NCI-H69 (cell line): ENCODE results near the gene PTPRN2.
"Not testable (repeated sequence)": the region's sequence is repeated elsewhere in the genome, so short reads cannot be mapped to it uniquely, and the experiment has no call there.

ENCODE experiments used
- DNase-seq: peaks from one replicate; lab custom pipeline; 2025; lab: John Stamatoyannopoulos, UW

PTPRN2 gene

DNA sequence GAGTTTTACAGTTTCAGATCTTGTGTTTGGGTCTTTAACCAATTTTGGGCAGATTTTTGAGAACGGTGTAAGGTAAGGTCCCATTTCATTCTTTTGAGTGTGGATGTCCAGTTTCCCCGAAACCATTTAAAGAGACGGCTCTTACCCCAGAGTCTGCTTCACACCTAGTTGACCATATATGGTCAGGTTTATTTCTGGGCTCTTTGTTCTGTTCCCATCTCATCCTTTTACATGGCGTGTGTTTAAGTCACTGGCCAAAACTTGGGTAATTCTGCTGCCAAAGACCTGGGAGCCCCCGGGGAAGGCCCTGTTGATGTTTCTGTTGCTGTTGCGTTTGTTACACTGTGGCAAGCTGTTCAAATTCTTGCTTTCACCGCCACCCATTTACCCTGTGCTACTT, 120.1 kb downstream of the PTPRN2 start:
- DNase-seq: no peak

DNA sequence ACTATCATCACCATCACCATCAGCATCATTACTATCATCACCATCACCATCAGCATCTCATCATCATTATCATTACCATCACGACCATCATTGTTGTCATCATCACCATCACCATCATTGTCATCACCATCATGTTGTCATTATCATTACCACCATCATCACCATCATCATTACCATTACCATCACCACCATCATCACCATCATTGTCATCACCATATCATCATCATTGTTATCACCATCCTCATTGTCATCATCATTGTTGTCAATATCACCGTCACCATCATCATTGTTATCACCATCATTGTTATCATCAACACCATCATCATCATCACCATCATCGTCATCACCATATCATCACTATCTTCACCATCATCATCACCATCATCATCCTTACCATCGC, 124.3 kb downstream of the PTPRN2 start:
- DNase-seq: no peak

DNA sequence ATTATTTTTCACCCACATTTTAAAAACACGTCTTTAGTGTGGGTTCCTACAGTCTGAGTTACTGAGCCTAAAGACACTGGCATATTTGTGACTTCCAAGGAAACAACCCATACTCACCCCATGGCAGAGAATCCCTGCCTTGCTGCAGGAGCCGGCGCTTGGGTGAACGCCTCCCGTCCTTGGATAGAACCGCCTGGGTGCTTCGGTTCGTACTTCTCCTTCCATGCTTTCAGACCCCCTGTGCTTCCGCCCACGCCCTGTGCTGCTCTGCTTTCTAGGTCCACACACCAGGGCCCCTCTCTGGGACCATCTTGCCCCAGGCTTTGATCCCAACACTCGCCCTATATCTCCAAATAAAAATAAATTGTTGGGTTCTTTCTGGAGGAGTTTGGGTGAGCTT, 125.8 kb downstream of the PTPRN2 start:
- DNase-seq: no peak

DNA sequence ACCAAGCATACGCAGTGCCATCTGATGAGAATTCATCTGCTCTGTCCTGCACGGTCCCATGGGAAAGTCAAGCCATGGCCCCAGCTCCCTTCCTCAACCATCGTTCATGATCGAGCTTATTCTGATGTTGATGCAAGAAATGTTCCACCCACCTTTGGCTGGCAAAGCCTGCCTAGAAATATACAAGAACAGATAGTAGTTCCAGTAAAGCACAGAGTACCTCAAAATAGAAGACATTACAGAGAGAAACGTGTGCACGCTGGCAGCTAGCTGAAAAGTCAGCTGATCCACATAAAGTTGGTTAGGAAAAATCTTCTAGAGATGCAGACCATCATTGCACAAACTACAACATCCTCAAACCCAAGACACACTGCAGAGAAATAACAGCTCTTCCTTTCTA, 127.0 kb downstream of the PTPRN2 start:
- no peak for DNase-seq

DNA sequence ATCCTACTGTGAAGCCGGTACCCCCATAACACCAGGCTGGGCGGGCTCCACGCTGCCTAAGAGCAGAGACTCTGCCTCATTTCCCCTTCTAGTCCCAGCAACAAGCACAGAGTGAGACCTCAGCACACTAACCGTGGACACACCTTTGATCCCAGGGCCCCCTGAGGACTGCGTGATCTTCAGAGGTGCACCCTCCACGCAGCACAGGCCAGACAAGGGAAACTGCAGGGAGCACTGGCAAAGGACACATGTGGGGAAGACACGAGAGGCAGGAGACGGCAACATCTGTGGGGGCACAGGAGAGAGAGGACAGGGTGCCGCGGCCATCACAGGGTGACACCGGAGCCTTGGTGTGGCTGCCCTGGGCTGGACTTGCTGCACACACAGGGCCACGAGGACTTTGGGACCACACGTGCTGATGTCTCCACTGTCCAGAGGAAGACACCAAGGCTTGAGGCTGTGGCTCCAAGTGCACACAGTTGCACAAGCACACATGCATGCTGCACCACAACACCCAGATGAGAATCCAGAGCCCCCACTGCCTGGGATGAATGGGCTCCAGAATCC, 128.8 kb downstream of the PTPRN2 start:
- no peak for DNase-seq

DNA sequence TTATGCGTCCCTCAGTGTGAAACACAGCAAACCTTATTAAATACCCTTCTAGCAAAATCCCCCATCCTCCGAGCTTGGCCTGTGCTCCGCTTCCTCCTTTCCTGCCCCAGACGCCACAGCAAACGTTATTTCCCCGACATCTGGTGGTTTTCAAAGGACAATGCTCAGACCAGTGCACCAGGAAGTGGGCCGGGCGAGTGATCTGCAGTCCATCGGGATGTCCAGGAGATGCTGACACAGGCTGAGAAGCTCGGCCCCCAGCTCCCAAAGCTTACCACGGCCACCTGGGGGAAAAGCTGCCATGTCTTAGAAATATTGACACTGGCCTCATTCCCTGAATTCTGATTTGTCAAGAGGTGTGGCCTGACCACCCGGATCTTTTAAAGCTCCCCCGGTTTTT, 129.5 kb downstream of the PTPRN2 start:
- no peak for DNase-seq

DNA sequence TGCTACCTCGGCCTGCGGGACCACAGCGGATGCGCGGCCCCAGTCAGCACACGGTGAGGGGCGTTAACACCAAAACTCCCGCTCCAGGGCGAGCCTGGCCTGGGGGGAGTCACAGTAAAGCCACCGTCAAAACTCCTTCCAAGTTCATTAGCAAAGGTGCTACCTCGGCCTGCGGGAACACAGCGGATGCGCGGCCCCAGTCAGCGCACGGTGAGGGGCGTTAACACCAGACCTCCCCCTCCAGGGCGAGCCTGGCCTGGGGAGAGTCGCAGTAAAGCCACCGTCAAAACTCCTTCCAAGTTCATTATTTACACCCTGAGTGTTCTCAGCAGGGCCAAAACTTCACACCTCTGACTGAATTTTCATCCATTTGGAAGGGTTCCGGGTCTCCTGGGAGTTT, 130.0 kb downstream of the PTPRN2 start:
- DNase-seq: not testable (repeated sequence)

DNA sequence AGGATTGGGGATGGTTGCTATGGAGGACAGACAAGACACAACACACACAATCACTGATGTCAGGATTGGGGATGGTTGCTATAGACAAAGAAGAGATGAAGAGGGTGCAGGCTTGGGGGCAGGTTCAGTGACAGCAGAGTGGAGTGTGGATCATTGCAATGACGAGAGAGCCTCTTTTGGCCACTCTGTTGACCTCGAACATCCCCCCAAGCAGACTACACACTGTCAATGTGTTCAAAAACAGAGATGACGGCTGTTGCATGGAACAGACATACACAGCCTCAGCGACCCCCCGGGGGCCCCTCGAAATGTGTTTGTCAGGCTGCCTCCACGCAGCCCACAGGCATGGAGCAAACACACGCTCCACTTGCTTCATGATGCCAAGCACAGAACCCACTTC, 133.0 kb downstream of the PTPRN2 start:
- no peak for DNase-seq

DNA sequence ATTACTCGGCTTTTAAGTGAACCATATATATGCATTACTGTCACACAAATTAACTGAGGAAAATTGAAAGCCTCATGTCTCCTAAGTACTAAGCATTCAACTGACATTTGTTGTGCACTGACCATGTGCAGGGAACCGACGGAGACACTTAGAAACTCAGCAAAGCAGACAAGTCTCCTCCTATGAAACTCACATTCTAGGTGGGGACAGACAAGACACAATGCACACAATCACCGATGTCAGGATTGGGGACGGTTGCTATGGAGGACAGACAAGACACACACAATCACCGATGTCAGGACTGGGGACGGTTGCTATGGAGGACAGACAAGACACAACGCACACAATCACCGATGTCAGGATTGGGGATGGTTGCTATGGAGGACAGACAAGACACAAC, 134.0 kb downstream of the PTPRN2 start:
- DNase-seq: no peak

DNA sequence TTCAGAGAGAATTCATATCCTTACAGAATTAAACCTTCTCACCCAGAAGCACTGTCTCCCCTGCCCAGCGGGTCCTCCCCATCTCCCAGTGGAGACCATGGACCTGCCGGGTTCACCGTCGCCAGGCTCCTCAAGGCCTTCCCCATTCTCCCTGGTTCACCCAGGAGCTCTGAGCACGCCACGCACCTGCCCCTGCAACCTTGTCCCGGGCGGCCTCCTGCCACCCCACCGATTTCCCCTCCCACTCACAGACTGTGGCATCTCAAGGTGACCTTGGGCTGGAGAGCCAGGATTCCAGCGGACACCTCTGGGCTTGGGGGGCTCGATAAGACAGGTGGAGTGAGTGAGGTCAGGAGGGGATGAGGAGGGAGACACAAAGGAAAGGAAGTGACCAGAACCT, 135.3 kb downstream of the PTPRN2 start:
- DNase-seq: no peak

DNA sequence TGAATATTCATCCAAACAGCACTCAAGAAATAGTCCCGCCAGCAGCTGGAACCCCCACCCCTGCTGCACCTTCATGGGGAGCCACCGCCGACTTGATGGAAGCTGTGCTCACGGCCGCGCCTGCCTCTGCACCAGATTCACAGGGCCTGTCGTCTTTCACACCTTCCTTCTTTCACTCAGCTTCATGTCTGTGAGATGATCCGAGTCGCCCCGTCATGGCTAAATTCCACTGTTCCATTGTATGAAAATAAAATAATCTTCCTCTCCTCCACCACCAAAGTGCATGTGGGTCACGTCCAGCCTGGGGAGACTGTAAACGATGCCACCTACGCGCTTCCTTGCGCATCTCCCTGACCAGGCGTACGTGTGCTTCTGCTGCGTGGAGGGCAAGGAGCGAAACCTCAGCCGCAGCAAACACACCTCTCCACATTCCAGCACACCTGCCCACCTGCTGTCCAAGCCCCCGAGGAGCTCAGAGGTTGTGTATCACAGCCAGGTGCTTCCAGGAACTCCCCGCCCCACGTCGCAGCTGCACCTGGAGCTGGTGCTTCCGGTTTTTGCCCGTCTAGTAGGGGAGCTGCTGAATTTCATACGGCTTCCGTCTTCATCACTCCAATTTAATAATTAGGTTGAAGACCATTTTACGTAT, 137.0 kb downstream of the PTPRN2 start:
- DNase-seq: no peak

DNA sequence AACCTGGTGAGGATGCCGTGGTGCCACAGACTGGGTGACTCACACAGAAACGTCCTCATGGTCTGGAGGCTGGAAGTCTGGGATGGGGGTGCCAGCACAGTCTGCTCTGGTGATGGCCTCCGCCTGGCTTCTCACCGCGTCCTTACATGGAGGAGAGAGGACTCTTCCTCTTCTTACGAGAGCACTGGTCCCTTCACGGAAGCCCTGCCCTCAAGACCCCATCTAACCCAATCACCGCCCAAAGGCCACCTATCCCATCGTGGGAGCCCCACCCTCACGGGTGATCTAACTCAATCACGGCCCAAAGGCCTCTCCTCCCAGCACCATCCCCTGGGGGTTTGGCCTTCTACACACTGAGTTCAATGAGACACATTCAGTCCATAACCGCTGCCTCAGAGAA, 137.7 kb downstream of the PTPRN2 start:
- DNase-seq: no peak

DNA sequence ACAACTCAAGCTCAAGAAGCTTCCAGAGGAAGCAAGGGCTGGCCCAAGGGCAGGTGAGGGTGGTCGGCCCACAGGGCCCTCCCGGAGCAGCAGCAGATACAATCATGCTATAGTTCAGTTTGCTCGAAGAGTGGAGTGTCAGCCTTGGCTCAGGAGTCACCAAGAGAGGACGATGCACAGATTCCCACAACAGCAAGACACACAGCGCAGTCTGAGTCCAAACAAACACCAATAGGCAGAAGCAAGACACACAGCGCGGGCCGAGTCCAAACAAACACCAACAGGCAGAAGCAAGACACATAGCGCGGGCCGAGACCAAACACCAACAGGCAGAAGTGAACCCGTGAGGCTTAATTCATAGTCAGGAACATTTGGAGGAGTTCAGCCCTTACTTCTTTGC, 138.4 kb downstream of the PTPRN2 start:
- DNase-seq: no peak

DNA sequence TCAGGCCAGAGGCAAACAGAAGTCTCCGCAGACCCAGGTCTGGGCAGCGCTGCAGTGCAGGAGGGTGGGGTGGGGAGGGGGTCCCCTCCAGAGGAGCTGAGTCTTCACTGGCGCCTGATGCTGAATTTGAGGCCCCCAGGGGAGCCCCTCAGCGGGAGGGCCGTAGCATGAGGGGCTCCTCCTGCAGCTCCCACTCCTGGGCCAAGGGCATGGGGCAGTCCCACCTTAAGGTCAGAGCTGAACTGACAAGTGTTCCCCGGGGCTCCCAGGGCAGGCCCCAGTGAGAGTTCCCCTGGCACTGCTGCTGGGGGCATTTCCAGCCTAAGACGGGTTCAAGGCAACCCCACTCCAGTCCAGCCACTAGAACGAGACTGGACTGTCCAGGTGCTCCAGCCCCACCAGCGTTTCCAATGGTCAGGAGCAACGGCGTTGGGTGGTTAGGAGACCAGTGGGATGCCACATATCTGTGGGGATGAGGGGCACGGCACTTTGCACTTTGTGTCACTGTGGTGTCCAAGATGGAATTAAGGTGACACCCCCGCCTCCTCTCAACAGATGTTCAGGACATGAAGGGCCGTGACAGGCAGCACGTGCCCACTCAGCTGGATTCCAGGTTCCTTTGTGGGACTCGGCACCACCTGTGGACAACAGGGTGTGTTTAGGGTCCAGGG, 139.1 kb downstream of the PTPRN2 start:
- DNase-seq: no peak

DNA sequence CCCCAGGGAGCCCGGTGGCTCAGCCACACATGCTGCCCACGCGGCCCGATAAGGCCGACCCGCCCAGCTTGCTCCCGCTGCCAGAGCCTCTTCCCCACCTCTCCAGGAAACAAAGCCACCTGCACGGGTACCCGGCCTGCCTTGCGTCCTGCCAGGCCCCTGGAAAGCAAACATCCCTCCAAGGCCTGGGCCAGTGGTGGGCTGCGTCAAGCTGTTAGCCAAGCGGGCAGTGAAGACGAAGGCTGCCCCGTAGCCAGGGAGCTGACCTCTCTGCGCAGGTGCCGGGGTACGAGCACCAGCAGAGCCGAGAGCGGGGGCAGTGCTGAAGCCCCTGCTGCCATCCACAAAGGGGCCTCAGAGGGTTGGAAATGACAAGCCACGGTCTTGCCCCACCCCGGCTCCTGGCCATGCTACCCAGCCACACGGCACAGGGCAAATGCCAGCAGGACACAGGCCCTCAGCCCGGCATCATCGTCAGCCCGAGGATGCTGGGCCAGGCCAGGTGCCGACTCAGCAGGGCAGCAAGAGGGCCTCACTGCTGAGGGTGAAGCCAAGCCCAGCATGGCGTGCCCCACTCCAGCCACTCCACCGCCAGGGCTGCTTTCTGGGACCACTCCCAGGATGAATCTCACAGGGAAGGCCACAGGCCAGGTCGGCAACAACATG, 140.0 kb downstream of the PTPRN2 start:
- peak; percentile 67 for DNase-seq

DNA sequence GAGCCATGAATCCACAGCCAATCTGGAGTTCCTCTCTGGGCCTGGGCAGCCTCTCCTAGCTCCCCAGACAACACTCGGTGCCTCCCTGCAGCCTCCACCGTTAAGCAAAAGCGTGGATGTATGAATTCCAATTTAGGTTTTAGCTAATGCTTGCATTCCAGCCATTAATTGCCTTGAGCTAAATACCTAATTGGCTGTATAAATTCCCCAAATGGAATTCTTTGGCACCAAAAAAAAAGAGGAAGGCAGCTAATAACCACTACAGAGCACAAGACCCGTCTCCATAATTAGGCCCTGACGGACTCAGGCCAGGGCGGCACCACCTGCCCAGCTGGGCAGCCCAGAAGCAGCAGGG, 140.5 kb downstream of the PTPRN2 start:
- DNase-seq: no peak

DNA sequence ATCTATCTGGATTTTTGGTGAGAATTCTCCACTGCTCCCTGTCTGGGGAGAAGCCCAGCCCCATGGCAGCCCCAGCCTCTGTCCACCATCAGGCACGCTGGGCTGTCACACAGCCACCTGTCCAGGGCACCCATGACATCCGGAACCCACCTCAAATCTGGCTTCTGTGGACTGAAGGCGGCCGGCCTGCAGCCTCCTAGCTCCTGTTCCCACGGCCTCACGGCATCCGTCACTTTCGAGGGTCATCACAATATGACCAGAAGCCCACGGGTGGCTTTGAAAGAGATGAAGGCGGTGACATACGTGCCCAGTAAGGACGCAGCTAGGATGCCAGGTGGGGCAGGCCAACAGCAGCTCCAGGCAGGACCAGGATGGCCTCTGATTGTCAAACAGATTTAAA, 140.9 kb downstream of the PTPRN2 start:
- no peak for DNase-seq

DNA sequence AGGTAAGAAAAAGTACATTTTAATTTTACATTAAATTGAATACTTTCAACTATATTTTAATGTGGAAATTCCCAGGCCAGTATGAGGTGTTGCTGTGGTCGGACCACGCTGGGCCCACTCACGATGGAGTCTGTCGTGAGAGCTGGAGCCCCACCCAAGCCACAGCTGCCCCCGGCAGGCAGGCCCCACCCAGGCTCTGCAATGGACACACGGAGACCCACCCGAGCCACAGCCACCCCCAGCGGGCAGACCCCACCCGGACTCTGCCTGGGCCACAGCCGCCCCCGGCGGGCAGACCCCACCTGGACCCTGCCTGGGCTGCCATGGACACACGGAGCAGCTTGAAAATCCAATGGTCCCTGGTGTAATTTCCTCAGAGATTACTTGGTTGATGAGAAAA, 141.3 kb downstream of the PTPRN2 start:
- DNase-seq: no peak

DNA sequence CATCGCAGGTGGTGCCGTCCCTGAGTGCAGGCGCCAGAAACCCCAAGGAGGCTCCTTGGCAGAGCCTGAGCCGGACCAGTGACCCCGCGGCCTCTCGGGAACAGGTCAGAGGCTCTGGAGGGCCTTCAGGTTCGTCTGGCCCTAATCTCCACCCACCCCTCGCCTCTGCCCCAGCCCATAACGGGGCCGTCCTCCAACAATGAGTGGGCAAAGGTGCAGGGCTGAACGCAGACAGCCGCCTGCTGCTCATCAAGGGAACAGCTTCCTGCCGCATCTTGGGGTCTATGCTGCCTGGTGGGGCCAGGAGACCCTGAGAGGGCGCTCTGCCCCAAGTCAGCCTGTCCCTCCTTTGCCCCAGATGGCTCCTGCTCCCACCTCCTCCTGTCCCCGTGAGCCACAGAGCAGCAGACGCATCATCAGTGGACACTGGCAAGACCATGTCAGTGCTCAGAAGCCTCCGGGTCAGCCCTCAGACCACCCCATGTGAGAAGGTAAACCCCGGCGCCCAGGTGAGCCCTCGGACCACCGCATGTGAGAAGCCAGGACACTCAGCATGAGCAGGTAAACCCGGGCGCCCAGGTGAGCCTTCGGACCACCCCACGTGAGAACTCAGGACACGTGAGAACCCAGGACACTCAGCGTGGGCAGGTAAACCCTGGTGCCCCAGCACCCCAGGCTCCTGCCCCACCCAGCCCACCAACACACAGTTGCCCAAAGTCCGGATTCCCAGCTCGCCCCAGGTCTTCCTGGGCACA, 142.0 kb downstream of the PTPRN2 start:
- DNase-seq: no peak

DNA sequence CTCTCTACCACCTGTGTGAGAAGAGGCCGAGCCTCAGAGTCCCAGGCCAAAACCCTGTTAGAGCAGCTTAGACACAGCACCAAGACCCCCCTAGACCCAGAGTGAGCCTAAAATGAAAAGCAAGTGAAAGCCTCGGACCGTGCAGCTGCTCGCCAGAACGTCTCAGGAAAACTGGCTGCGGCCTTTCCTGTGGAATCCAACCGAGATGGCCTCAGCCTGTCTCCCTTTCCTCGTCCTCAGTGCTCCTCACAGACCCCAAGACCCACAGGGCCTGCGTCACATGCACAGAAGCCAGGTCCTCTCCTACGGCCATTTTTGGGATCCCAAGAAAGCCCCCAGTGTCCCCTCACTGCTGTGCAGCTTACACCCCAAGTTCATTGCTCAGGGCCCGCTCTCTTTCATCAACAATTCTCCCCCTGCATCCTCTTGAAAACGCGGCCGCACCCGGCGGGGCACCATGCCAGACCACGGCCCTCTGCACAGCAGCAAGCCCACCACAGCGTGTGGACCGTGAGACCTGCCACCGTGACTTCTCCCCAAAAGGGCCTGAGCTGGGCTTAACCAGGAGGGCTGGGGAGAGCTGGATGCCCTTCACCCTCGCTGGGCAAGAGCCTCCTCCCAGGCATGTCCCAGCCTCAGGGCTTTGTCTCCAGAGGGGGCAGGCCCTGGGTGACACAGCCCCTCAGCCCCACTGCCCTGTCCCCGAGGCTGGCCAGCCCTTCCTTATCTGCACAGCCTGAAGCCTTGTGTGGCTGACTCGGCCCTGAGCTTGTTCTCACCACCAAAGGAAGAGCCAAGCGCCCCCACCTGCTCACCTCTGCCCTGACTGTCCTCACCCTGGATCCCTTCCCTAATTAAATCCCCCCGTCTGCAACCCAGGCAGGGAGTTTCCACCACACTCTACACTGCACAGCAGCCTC, 142.9 kb downstream of the PTPRN2 start:
- no peak for DNase-seq

DNA sequence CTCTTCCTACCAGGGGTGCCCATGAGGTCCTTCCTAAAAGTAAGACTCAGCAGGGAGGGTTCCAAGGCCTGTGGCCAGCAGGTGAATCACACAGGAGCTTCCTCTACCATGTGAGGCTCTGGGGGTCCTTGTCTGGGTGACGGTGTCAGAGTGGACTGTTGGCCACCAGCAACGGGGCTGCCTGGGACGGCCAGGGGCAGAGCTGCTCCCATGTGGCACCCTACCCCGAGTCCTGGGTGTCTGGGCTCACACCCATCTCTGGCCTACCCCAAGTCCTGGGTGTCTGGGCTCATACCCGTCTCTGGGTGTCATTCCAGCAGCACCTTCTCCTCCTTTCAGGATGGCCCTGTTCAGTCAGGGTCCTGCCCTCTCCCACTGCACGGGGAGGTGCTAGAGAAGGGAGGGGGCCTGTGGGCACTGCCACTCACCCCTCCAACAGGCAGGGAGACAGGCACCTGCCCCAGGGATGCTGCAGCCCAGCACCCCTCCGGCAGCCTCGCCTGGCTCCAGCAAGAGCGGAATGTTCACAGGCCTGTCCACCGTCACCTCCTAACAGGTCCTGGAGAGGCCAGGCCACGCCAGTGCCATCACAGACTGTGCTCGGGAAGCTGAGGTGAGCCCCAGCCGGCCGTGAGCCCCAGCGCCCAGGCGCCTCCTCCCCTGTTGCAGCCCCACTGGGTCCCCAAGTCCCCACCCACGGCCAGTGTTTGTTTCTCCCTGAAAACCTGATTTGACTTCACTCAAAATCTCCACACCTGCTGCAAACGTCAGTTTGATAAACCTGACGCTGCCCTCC, 143.7 kb downstream of the PTPRN2 start:
- no peak for DNase-seq
